Measurements from ENCODE around the gene OLR1. TPM values are rescaled to one million over a fixed set of nuclear protein-coding genes. Genes with fewer than 3 reads are reported as not detected.

The OLR1 gene
- total RNA-seq, 4 donors from 2014 or later = not detected

GRCh38 chr12:10153271-10154144 lies 18.4 kb downstream of the OLR1 start:
- H3K4me3 ChIP-seq (ENCODE audit: low read depth, poor library complexity, severe bottlenecking) = peak overlapping the region; percentile 35
- DNase-seq (ENCODE audit: low spot score in 2 of 2) = peak; percentile 68 to 93
- TF ChIP-seq CTCF (IDR thresholded peaks at IDR 0.05) = peak in 1 of 3 donors; percentile 53
- TF ChIP-seq POLR2A (IDR thresholded peaks at IDR 0.05) = no peak
- intact Hi-C loops (cut with DNase I; ENCODE audit: low total_unique reads) = no loop called here
- WGBS, 2 donors = 10 to 13% methylated on average over 39 to 43 of the region's 46 CpGs

GRCh38 chr12:10151621-10152020 lies 20.3 kb downstream of the OLR1 start:
- WGBS, 2 donors = 75 to 86% methylated on average over 2 of the region's 2 CpGs

GRCh38 chr12:10147714-10148403 lies 24.1 kb downstream of the OLR1 start:
- DNase-seq (ENCODE audit: low spot score in 2 of 2) = no peak
- H3K4me3 ChIP-seq (ENCODE audit: low read depth, poor library complexity, severe bottlenecking) = no peak overlapping the region
- WGBS, 2 donors = 79 to 81% methylated on average over 5 of the region's 5 CpGs
- no peak for TF ChIP-seq POLR2A (IDR thresholded peaks at IDR 0.05)
- intact Hi-C loops (cut with DNase I; ENCODE audit: low total_unique reads) = loop anchor here (10.0 kb wide), 2 partner anchors 113 to 393 kb away; partner anchors contain the start of gene CLEC9A

More at GRCh38 chr12:10151621-10152020, 20.3 kb downstream of the OLR1 start:
- TF ChIP-seq POLR2A (IDR thresholded peaks at IDR 0.05) (no peak), CTCF (IDR thresholded peaks at IDR 0.05) (no peak)
- DNase-seq (ENCODE audit: low spot score in 2 of 2) = no peak
- intact Hi-C loops (cut with DNase I; ENCODE audit: low total_unique reads) = no loop called here
- H3K4me3 ChIP-seq (ENCODE audit: low read depth, poor library complexity, severe bottlenecking) = no peak overlapping the region

DNA sequence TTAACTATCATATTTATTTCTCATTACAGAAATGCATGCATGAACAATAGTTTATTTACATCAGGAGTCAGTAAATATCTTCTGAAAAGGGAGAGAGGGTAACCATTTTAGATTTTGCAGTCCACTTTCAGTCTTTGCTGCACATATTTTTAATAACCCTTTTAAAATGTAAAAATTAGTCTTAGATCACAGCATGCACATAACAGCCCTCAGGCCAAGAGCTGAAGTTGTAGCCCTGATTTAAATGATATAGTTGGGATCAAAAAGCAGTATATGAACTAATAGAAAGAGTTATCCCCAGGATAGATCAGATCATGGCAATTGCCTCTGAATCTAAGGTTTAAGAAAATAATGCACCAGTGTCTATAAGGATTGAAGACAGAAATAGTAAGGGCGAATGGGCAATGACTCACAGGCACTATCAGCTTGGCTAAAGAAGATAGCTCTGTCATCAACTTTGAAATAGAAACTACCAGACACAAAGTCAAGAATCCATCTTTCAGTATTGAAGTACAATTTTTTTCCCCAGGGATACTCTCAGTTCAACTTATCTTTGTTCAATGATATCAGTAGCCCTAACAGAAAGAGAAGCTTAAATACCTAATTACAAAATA lies 28.8 kb downstream of the OLR1 start:
- intact Hi-C loops (cut with DNase I; ENCODE audit: low total_unique reads) = loop anchor here (10.0 kb wide), 2 partner anchors 108 to 388 kb away; partner anchors contain the start of gene CLEC9A
- 0% methylated on average over 1 of the region's 1 CpG for WGBS, 2 donors
- H3K4me3 ChIP-seq (ENCODE audit: low read depth, poor library complexity, severe bottlenecking) = no peak overlapping the region
- DNase-seq (ENCODE audit: low spot score in 2 of 2) = no peak
- TF ChIP-seq CTCF (IDR thresholded peaks at IDR 0.05) (no peak), POLR2A (IDR thresholded peaks at IDR 0.05) (no peak)

DNA sequence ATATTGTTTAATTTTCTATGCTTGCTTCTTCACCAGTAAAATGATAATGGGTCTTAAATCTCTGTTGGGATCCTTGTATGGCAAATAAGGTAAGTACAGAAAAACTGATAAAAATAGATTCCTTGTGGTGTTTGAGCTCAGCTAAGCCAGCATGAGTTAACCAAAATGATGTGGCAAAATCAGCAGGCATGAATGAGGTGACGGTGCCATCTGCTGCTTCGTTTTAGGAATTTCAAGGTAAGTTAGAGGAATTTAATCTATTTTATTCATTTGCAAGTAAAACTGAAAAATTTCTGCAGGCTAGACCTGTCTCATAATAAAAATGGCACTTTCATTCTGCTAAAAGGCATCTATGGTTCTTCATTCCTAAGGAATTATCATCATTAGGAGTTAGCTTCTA lies 31.9 kb downstream of the OLR1 start:
- intact Hi-C loops (cut with DNase I; ENCODE audit: low total_unique reads) = loop anchor here (10.0 kb wide), 2 partner anchors 105 to 385 kb away; partner anchors contain the start of gene CLEC9A
- WGBS, 2 donors = 7 to 17% methylated on average over 2 of the region's 2 CpGs
- no peak for DNase-seq (ENCODE audit: low spot score in 2 of 2)

More for the DNA sequence above, 31.9 kb downstream of the OLR1 start:
- TF ChIP-seq CTCF (IDR thresholded peaks at IDR 0.05) (peak in 1 of 3 donors; percentile 21), POLR2A (IDR thresholded peaks at IDR 0.05) (no peak)
- H3K4me3 ChIP-seq (ENCODE audit: low read depth, poor library complexity, severe bottlenecking) = no peak overlapping the region

Measured in lower leg skin (tissue), 4 donors.